Breast epithelium (tissue), 4 donors: ENCODE results near the gene LDLRAP1. TPM values are rescaled to one million over a fixed set of nuclear protein-coding genes. Genes with fewer than 3 reads are reported as not detected.

Experiments used
- DNase-seq, 2 donors: peaks; one replicate each; pipeline ENCODE4 v3.0.0-alpha.2; 2019; ENCODE audit warnings: low spot score in 2 of 2
- H3K27ac ChIP-seq, 2 donors: fragments of 200-600 bp; sonication (generic) in 1 of 2; one replicate each; pipeline ENCODE4 v1.5.1; 2016 to 2019; ENCODE audit warnings: mild to moderate bottlenecking in 1 of 2
- H3K27me3 ChIP-seq, 2 donors: fragments of 200-600 bp; sonication (generic) in 1 of 2; one replicate each; pipeline versions ENCODE4 v1.5.1 to v1.6.0; 2017 to 2019; ENCODE audit warnings: control low read depth in 1 of 2, mild to moderate bottlenecking in 1 of 2
- H3K36me3 ChIP-seq: fragments of 200-600 bp; one replicate; pipeline ENCODE4 v1.5.1; 2019
- H3K4me1 ChIP-seq, 2 donors: fragments of 200-600 bp; sonication (generic); one replicate each; pipeline ENCODE4 v1.5.1; 2016 to 2019; ENCODE audit warnings: control low read depth in 1 of 2
- H3K4me3 ChIP-seq, 3 donors: fragments of 200-600 bp; sonication (generic); 1 replicate in 2 of 3; 2 replicates in 1 of 3; pipeline ENCODE4 v1.5.1; 2016 to 2019; ENCODE audit warnings: mild to moderate bottlenecking in 3 of 3, moderate library complexity in 2 of 3
- H3K9me3 ChIP-seq, 2 donors: fragments of 200-600 bp; sonication (generic) in 1 of 2; one replicate each; pipeline ENCODE4 v1.5.1; 2016 to 2019; ENCODE audit warnings: control low read depth in 1 of 2
- CTCF ChIP-seq, 3 donors: fragments of 450-650 bp; IDR thresholded peaks; one replicate each; pipeline ENCODE4 v1.5.1; 2016 to 2017; ENCODE audit warnings: antibody characterized with exemption in 3 of 3, mild to moderate bottlenecking in 3 of 3, moderate library complexity in 3 of 3
- POLR2A ChIP-seq: fragments of 450-650 bp; IDR thresholded peaks from one replicate; pipeline ENCODE4 v1.6.1; 2016; ENCODE audit warnings: antibody characterized with exemption, mild to moderate bottlenecking, moderate library complexity
- POLR2AphosphoS5 ChIP-seq, 3 donors: sonication (generic); formaldehyde crosslinking; IDR thresholded peaks; one replicate each; pipeline ENCODE4 v1.6.1; 2017; ENCODE audit warnings: antibody characterized with exemption in 3 of 3
- intact Hi-C: fragments of 100-400 bp; cut with DNase I; formaldehyde crosslinking; loops from one replicate; pipeline ENCODE4 v1.15.1; 2023; ENCODE audit warnings: low total_unique reads
- total RNA-seq, 3 donors: library from RNA; depleted of rRNA; stranded (reverse); fragments of >200 nt; gene quantifications; one replicate each; pipeline ENCODE4 v1.1.0, GENCODE V29; 2016

The LDLRAP1 gene
- total RNA-seq, 3 donors from 2014 or later, result 10.7 to 17.0 (median 16.5) TPM

GRCh38 chr1:25553749-25554429, 10.5 kb downstream of the LDLRAP1 start:
- H3K4me1 ChIP-seq, result peaks cover 0 to 12% of the 10 kb centered on the region in 2 donors
- intact Hi-C loops, result no loop called here

GRCh38 chr1:25554430-25554780, 11.0 kb downstream of the LDLRAP1 start:
- no peak for DNase-seq
- H3K27ac ChIP-seq, result no peak overlapping the region
- H3K27me3 ChIP-seq, result no peaks in the 10 kb centered on the region
- TF ChIP-seq POLR2AphosphoS5 (IDR thresholded peaks at IDR 0.05), result no peak
- TF ChIP-seq CTCF (IDR thresholded peaks at IDR 0.05), result no peak
- TF ChIP-seq POLR2A, result no peak
- H3K4me3 ChIP-seq, result no peak overlapping the region
- H3K9me3 ChIP-seq, result no peaks in the 10 kb centered on the region
- intact Hi-C loops, result no loop called here
- peaks cover 0 to 12% of the 10 kb centered on the region in 2 donors for H3K4me1 ChIP-seq
- H3K36me3 ChIP-seq, result no peaks in the 10 kb centered on the region

More at GRCh38 chr1:25553749-25554429, 10.5 kb downstream of the LDLRAP1 start:
- no peak for DNase-seq
- H3K4me3 ChIP-seq, result no peak overlapping the region
- no peak overlapping the region for H3K27ac ChIP-seq
- TF ChIP-seq POLR2AphosphoS5 (IDR thresholded peaks at IDR 0.05), result no peak
- TF ChIP-seq POLR2A, result no peak
- no peak for TF ChIP-seq CTCF (IDR thresholded peaks at IDR 0.05)
- H3K9me3 ChIP-seq, result no peaks in the 10 kb centered on the region
- H3K27me3 ChIP-seq, result no peaks in the 10 kb centered on the region
- no peaks in the 10 kb centered on the region for H3K36me3 ChIP-seq

GRCh38 chr1:25554886-25555752, 11.7 kb downstream of the LDLRAP1 start:
- peak overlapping the region; percentile 11 to 56 for H3K27ac ChIP-seq
- no peaks in the 10 kb centered on the region for H3K27me3 ChIP-seq
- no peak for TF ChIP-seq POLR2A
- H3K4me1 ChIP-seq, result peaks cover 0 to 12% of the 10 kb centered on the region in 2 donors
- intact Hi-C loops, result no loop called here
- no peaks in the 10 kb centered on the region for H3K9me3 ChIP-seq
- no peaks in the 10 kb centered on the region for H3K36me3 ChIP-seq
- no peak for DNase-seq
- no peak overlapping the region for H3K4me3 ChIP-seq

- TF ChIP-seq POLR2AphosphoS5 (IDR thresholded peaks at IDR 0.05) (no peak), POLR2A (no peak), CTCF (IDR thresholded peaks at IDR 0.05) (no peak)
- Histone ChIP-seq H3K36me3 (no peaks in the 10 kb centered on the region), H3K27me3 (no peaks in the 10 kb centered on the region), H3K9me3 (no peaks in the 10 kb centered on the region), H3K4me1 (peaks cover 0 to 12% of the 10 kb centered on the region in 2 donors), H3K4me3 (no peak overlapping the region), H3K27ac (peak overlapping the region; percentile 52 to 56)
- intact Hi-C loops, result no loop called here
- DNase-seq, result no peak
These were observed 12.3 kb downstream of the LDLRAP1 start for GRCh38 chr1:25555753-25556092.

GRCh38 chr1:25556132-25556670, 12.8 kb downstream of the LDLRAP1 start:
- intact Hi-C loops, result no loop called here
- peak overlapping the region; percentile 52 to 56 for H3K27ac ChIP-seq
- peaks cover 0 to 12% of the 10 kb centered on the region in 2 donors for H3K4me1 ChIP-seq

More at GRCh38 chr1:25556132-25556670, 12.8 kb downstream of the LDLRAP1 start:
- no peak overlapping the region for H3K4me3 ChIP-seq
- DNase-seq, result no peak
- no peaks in the 10 kb centered on the region for H3K27me3 ChIP-seq
- no peaks in the 10 kb centered on the region for H3K9me3 ChIP-seq
- TF ChIP-seq POLR2AphosphoS5 (IDR thresholded peaks at IDR 0.05) (no peak), CTCF (IDR thresholded peaks at IDR 0.05) (no peak), POLR2A (no peak)
- no peaks in the 10 kb centered on the region for H3K36me3 ChIP-seq
